PC-3 (cell line): ENCODE data around the gene SPEF2. TPM values are rescaled to one million over a fixed set of nuclear protein-coding genes. Genes with fewer than 3 reads are reported as not detected.

ENCODE experiments used
- ATAC-seq: fragments of 200-7000 bp; cut with Tn5 transposase; 2 replicates; pipeline ENCODE4 v1.9.1; 2020; ENCODE audit warnings: mild to moderate bottlenecking, moderate library complexity
- BruUV-seq: library from RNA; stranded (reverse); fragments of 400-500 nt; replicated peaks from 2 replicates; lab custom pipeline; 2021; lab: Mats Ljungman, UMichigan
- CTCF ChIA-PET: fragments of 300-600 bp; sonication (Branson Sonifier 250); formaldehyde crosslinking; loops from one replicate; lab custom pipeline; 2022; ENCODE audit warnings: antibody characterized with exemption; lab: Charles Lee
- POLR2A ChIA-PET: fragments of 300-600 bp; sonication (Branson Sonifier 250); formaldehyde crosslinking; loops from one replicate; lab custom pipeline; 2022; ENCODE audit warnings: antibody characterized with exemption; ENCODE audit not compliant: unreplicated experiment; lab: Charles Lee
- DNase-seq: peaks from one replicate; pipeline ENCODE4 v3.0.0-alpha.2; 2015
- H2AFZ ChIP-seq: fragments of 300-600 bp; sonication (generic); 2 replicates; pipeline ENCODE4 v1.6.0; 2016; ENCODE audit warnings: antibody characterized with exemption, low read length
- H3F3A ChIP-seq: fragments of 300-600 bp; sonication (generic); one replicate; pipeline ENCODE4 v1.6.0; 2017; ENCODE audit warnings: antibody characterized with exemption, low read length, control low read depth, mild to moderate bottlenecking; ENCODE audit not compliant: unreplicated experiment
- H3K27ac ChIP-seq: fragments of 300-600 bp; sonication (generic); 2 replicates; pipeline ENCODE4 v1.5.1; 2016; ENCODE audit warnings: mild to moderate bottlenecking, low read length
- H3K27me3 ChIP-seq: fragments of 300-600 bp; sonication (generic); 2 replicates; pipeline ENCODE4 v1.6.1; 2016; ENCODE audit warnings: low read length, mixed read lengths
- H3K36me3 ChIP-seq: fragments of 300-600 bp; sonication (generic); 2 replicates; pipeline ENCODE4 v1.6.1; 2016; ENCODE audit warnings: low read depth, mixed run types, low read length, mixed read lengths
- H3K4me1 ChIP-seq: fragments of 300-600 bp; sonication (generic); 2 replicates; pipeline ENCODE4 v1.5.1; 2016; ENCODE audit warnings: low read length; ENCODE audit not compliant: insufficient read depth
- H3K4me2 ChIP-seq: fragments of 300-600 bp; sonication (generic); 2 replicates; pipeline ENCODE4 v1.6.0; 2016; ENCODE audit warnings: low read length
- H3K4me3 ChIP-seq: fragments of 300-600 bp; sonication (generic); 2 replicates; pipeline ENCODE4 v1.5.1; 2016; ENCODE audit warnings: mild to moderate bottlenecking, low read length, mixed read lengths
- H3K79me2 ChIP-seq: fragments of 300-600 bp; sonication (generic); 2 replicates; pipeline ENCODE4 v1.6.1; 2017; ENCODE audit warnings: low read length, mixed read lengths
- H3K9ac ChIP-seq: fragments of 300-600 bp; sonication (generic); 2 replicates; pipeline ENCODE4 v1.6.0; 2016; ENCODE audit warnings: mild to moderate bottlenecking, low read length
- H3K9me2 ChIP-seq: fragments of 300-600 bp; sonication (generic); replicated peaks from 2 replicates; pipeline ENCODE4 v1.6.1; 2016; ENCODE audit warnings: mixed run types, low read length, mixed read lengths
- H3K9me3 ChIP-seq: fragments of 300-600 bp; sonication (generic); 2 replicates; pipeline ENCODE4 v1.6.1; 2016; ENCODE audit warnings: low read length, mixed read lengths
- H4K20me1 ChIP-seq: fragments of 300-600 bp; sonication (generic); 2 replicates; pipeline ENCODE4 v1.6.1; 2016; ENCODE audit warnings: low read length, mixed read lengths
- EZH2 ChIP-seq: fragments of 300-600 bp; sonication (generic); IDR thresholded peaks from one replicate; pipeline ENCODE4 v1.6.1; 2017; ENCODE audit warnings: antibody characterized with exemption, mild to moderate bottlenecking, low read length; ENCODE audit not compliant: unreplicated experiment
- EZH2phosphoT487 ChIP-seq: fragments of 300-600 bp; sonication (generic); IDR thresholded peaks from 2 replicates; pipeline ENCODE4 v1.6.1; 2018; ENCODE audit warnings: mild to moderate bottlenecking, antibody characterized with exemption, low read length, borderline replicate concordance
- intact Hi-C: fragments of 100-400 bp; cut with micrococcal nuclease; formaldehyde crosslinking; loops from 2 replicates; pipeline ENCODE4 v1.9.0; 2023
- total RNA-seq: library from RNA; depleted of rRNA; stranded (reverse); fragments of >200 nt; gene quantifications from 2 replicates; pipeline ENCODE4 v1.2.3, GENCODE V29; 2014; rRNA removed

The SPEF2 gene
- total RNA-seq, 1 experiment from 2014 or later, result 2.3 TPM

GRCh38 chr5:35863159-35863558 lies 245.5 kb downstream of the SPEF2 start:
- peak; percentile 83 for DNase-seq
- H3K4me1 ChIP-seq, result peaks cover 27% of the 10 kb centered on the region
- H3K9ac ChIP-seq, result no peak overlapping the region
- intact Hi-C loops, result no loop called here
- no peaks in the 10 kb centered on the region for H3K9me2 ChIP-seq
- ChIA-PET CTCF (interaction anchor here (1.4 kb wide), 1 partner anchor 61 kb away, joined by 3 read pairs; no protein-coding TSS in a partner anchor), POLR2A (no interaction called here)
- H3K27ac ChIP-seq, result peak overlapping the region; percentile 42
- BruUV-seq, result no TSS peak
- H3K27me3 ChIP-seq, result no peaks in the 10 kb centered on the region
- no peak overlapping the region for H3K4me3 ChIP-seq
- peak; percentile 50 for ATAC-seq
- H3K9me3 ChIP-seq, result no peaks in the 10 kb centered on the region
- H3K36me3 ChIP-seq, result peaks cover 18% of the 10 kb centered on the region; the same call in 1 of the 2 replicates
- peaks cover 22% of the 10 kb centered on the region for H3K79me2 ChIP-seq
- H4K20me1 ChIP-seq, result no peaks in the 10 kb centered on the region
- H3K4me2 ChIP-seq, result peak overlapping the region; percentile 57
- H3F3A ChIP-seq, result no peaks in the 10 kb centered on the region
- peak overlapping the region; percentile 40; the same call in 1 of the 2 replicates for H2AFZ ChIP-seq
- TF ChIP-seq EZH2, result no peak
- no peak for TF ChIP-seq EZH2phosphoT487

Other genes starting within 250 kb of the SPEF2 start
- 7.1 and 7.4 TPM in 2 replicates for gene IL7R, start 239.0 kb downstream of the SPEF2 start, total RNA-seq